Lower lobe of right lung (tissue), 2 donors: ENCODE data around the gene GALNT2. TPM values are rescaled to one million over a fixed set of nuclear protein-coding genes. Genes with fewer than 3 reads are reported as not detected.

Experiments
- ATAC-seq, 2 donors: fragments of 200-7000 bp; cut with Tn5 transposase; one replicate each; pipeline ENCODE4 v1.9.1; 2020 to 2022; ENCODE audit warnings: mild to moderate bottlenecking in 2 of 2, moderate library complexity in 2 of 2
- DNase-seq: peaks from one replicate; pipeline ENCODE4 v3.0.0-alpha.2; 2020
- H3K27ac ChIP-seq: fragments of 200-600 bp; one replicate; pipeline ENCODE4 v1.8.0; 2022
- H3K27me3 ChIP-seq: fragments of 200-600 bp; one replicate; pipeline ENCODE4 v1.8.0; 2022; ENCODE audit warnings: low read depth
- H3K36me3 ChIP-seq: fragments of 200-600 bp; one replicate; pipeline ENCODE4 v1.8.0; 2022; ENCODE audit warnings: mild to moderate bottlenecking
- H3K4me1 ChIP-seq: fragments of 200-600 bp; one replicate; pipeline ENCODE4 v1.8.0; 2022
- H3K4me3 ChIP-seq: fragments of 200-600 bp; one replicate; pipeline ENCODE4 v1.8.0; 2022; ENCODE audit warnings: mild to moderate bottlenecking
- H3K9me3 ChIP-seq: fragments of 200-600 bp; one replicate; pipeline ENCODE4 v1.8.0; 2022
- CTCF ChIP-seq: fragments of 200-600 bp; IDR thresholded peaks from one replicate; pipeline ENCODE4 v1.8.0; 2022; ENCODE audit warnings: antibody characterized with exemption, mild to moderate bottlenecking
- intact Hi-C: fragments of 100-400 bp; cut with DNase I; formaldehyde crosslinking; loops from one replicate; pipeline ENCODE4 v1.11.0; 2022
- total RNA-seq: library from RNA; stranded (reverse); fragmentation: NEBNext Ultra II Directional; extraction: Animal tissue kit (Norgen Biotek cat#: 25700); gene quantifications from one replicate; pipeline ENCODE4 v1.2.1, GENCODE V29; 2021
- donor health status: DM: no; HTN: yes; CAD: no; lungs with severe emphysema.

GALNT2 gene
- total RNA-seq, 1 donor from 2014 or later = 48.0 TPM

GRCh38 chr1:230144758-230145504, 77.9 kb downstream of the GALNT2 start:
- H3K27me3 ChIP-seq = no peaks in the 10 kb centered on the region
- no peaks in the 10 kb centered on the region for H3K9me3 ChIP-seq
- intact Hi-C loops = no loop called here
- ATAC-seq = no peak
- peaks cover 41% of the 10 kb centered on the region for H3K4me1 ChIP-seq
- H3K4me3 ChIP-seq = no peak overlapping the region
- no peak for TF ChIP-seq CTCF
- DNase-seq = no peak
- peak overlapping the region; percentile 50 for H3K27ac ChIP-seq
- H3K36me3 ChIP-seq = no peaks in the 10 kb centered on the region

DNA sequence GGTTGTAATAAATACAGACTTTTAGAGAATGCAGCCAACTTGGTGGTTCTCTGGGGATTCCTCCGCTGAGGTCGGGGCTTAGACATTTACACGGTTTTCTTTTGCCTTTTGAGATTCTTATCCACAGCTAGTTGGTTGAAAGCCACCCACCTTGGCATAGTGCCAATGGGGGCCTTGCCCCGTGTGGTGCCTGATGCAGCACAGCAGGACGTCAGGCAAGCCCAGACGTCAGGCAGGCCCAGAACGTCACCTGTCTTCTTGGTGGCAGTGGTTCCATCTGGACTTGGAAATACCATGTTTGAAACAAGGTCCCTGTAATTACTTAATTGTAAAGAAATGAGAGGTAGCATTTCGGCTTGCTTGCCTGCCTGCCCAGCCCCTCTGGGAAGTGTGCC, 78.5 kb downstream of the GALNT2 start:
- ATAC-seq (no peak), DNase-seq (no peak)
- H3K36me3 ChIP-seq = no peaks in the 10 kb centered on the region
- no peaks in the 10 kb centered on the region for H3K9me3 ChIP-seq
- peak overlapping the region; percentile 50 for H3K27ac ChIP-seq
- H3K4me1 ChIP-seq = peaks cover 37% of the 10 kb centered on the region
- no peak for TF ChIP-seq CTCF
- H3K4me3 ChIP-seq = no peak overlapping the region
- intact Hi-C loops = no loop called here
- H3K27me3 ChIP-seq = no peaks in the 10 kb centered on the region

- no peak for TF ChIP-seq CTCF
- DNase-seq = no peak
- H3K27me3 ChIP-seq = no peaks in the 10 kb centered on the region
- no peaks in the 10 kb centered on the region for H3K36me3 ChIP-seq
- no peaks in the 10 kb centered on the region for H3K9me3 ChIP-seq
- peaks cover 37% of the 10 kb centered on the region for H3K4me1 ChIP-seq
- peak overlapping the region; percentile 50 for H3K27ac ChIP-seq
- H3K4me3 ChIP-seq = no peak overlapping the region
- intact Hi-C loops = no loop called here
- peak in 1 of 2 donors; percentile 40 for ATAC-seq
These were observed 79.0 kb downstream of the GALNT2 start for GRCh38 chr1:230145953-230146476.

DNA sequence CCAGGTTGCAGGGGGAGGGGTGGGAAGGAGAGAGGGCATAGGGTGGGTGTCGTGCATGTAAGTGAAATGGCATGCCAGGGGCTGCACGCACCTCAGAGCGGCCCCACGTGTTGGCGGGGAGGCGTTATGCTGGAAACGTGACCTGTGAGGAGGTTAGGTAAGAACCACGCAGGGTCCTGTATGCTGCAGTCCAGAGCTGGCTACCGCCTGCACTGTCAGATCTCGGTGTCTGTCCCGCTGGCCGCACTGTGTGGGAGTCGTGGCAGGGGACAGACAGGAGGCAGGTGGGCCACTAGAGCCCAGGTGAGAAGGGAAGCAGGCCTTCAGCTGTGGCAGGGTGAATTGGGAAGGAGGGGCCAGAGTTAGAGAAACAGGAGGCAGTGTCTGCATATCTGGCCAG, 79.7 kb downstream of the GALNT2 start:
- H3K27ac ChIP-seq = no peak overlapping the region
- ATAC-seq (no peak), DNase-seq (no peak)
- intact Hi-C loops = no loop called here
- H3K36me3 ChIP-seq = no peaks in the 10 kb centered on the region
- no peak for TF ChIP-seq CTCF
- no peaks in the 10 kb centered on the region for H3K27me3 ChIP-seq
- peaks cover 37% of the 10 kb centered on the region for H3K4me1 ChIP-seq
- H3K4me3 ChIP-seq = no peak overlapping the region
- no peaks in the 10 kb centered on the region for H3K9me3 ChIP-seq

DNA sequence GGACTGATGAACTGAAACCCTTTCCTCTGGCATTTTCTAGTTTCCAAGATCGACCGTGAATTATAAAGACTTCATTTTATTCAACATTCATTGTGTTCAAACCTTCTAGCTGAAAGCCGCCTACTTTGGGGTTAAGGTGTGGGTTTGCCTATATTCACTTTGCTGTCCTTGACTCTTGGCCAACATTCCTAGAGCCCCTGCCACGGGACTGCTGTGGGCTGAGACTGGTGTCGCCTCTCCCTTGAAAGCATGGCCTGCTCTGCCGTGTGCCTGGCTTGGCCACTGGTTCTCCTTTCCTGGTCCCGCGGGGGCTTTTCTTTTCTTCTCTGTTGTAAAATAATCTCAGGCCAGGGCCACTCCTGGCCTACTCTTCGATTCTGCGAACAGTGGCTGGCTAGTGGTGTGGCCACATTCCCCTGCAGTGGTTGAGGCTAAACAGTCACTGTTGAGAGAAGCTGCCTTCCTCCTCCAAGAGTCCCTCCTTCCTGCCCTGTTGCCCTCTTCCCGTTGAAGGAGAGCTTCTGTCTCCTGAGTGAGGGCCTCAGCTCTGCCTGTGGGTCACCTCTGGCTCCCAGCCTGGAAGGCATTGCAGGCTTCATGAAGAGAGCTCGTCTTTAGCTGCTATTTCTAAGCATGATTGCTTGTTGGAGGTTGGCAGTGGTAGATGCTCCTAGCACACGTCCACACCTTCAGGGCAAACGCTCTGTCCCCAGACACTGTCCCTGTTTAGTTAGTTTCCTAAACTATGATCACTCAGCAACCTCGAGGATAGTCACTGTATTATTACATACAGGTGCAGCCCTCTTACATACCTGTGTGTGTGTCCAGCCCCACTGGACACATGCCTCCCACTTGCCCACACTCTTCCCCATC, 80.5 kb downstream of the GALNT2 start:
- H3K4me3 ChIP-seq = no peak overlapping the region
- no peak overlapping the region for H3K27ac ChIP-seq
- no peaks in the 10 kb centered on the region for H3K36me3 ChIP-seq
- H3K9me3 ChIP-seq = no peaks in the 10 kb centered on the region
- DNase-seq (no peak), ATAC-seq (peak; percentile 8 to 9)
- intact Hi-C loops = no loop called here
- TF ChIP-seq CTCF = no peak
- H3K4me1 ChIP-seq = peaks cover 36% of the 10 kb centered on the region
- no peaks in the 10 kb centered on the region for H3K27me3 ChIP-seq
